Fibroblast of lung (primary cell): Measurements from ENCODE around the gene CTNNBIP1.

Source experiments
- CTCF ChIP-seq, 2 donors: IDR thresholded peaks in 1 of 2; conservative IDR thresholded peaks in 1 of 2; 1 replicate in 1 of 2; 2 replicates in 1 of 2; pipeline ENCODE4 v1.5.1; 2011 to 2012; ENCODE audit warnings: low read length in 2 of 2, control low read depth in 1 of 2, inconsistent platforms in 1 of 2, low read depth in 1 of 2, mild to moderate bottlenecking in 1 of 2
- EZH2 ChIP-seq: IDR thresholded peaks from 2 replicates; pipeline ENCODE4 v1.5.1; 2012; ENCODE audit warnings: low read length, control low read depth, mild to moderate bottlenecking; ENCODE audit errors: missing control alignments

- TF ChIP-seq EZH2: no peak
- TF ChIP-seq CTCF (conservative IDR thresholded peaks at IDR 0.05 in 1 of 2, IDR thresholded peaks at IDR 0.05 in 1 of 2; ENCODE audit: low read depth in 1 of 2, low read length in 2 of 2): no peak
Observed at GRCh38 chr1:9820521-9820920, 89.5 kb downstream of the CTNNBIP1 start.
